Smooth muscle cell (in vitro differentiated cells): ENCODE data around the gene FBLN1. TPM values are rescaled to one million over a fixed set of nuclear protein-coding genes. Genes with fewer than 3 reads are reported as not detected.
"Not testable (repeated sequence)": the region's sequence is repeated elsewhere in the genome, so short reads cannot be mapped to it uniquely, and the experiment has no call there.

Experiments used
- DNase-seq: peaks from one replicate; lab custom pipeline; 2025; ENCODE audit not compliant: unreplicated experiment; lab: John Stamatoyannopoulos, UW
- H2AFZ ChIP-seq: fragments of 200-600 bp; sonication (generic); 2 replicates; pipeline ENCODE4 v1.6.0; 2016; ENCODE audit warnings: antibody characterized with exemption, low read depth, mild to moderate bottlenecking
- H3F3A ChIP-seq: fragments of 200-600 bp; sonication (generic); 2 replicates; pipeline ENCODE4 v1.6.0; 2017; ENCODE audit warnings: antibody characterized with exemption, low read depth
- H3K27ac ChIP-seq: fragments of 200-600 bp; sonication (generic); 2 replicates; pipeline ENCODE4 v1.5.1; 2016; ENCODE audit warnings: low read depth, mild to moderate bottlenecking
- H3K27me3 ChIP-seq: fragments of 200-600 bp; sonication (generic); 2 replicates; pipeline ENCODE4 v1.6.1; 2016; ENCODE audit warnings: low read depth, mild to moderate bottlenecking
- H3K36me3 ChIP-seq: fragments of 200-600 bp; sonication (generic); 2 replicates; pipeline ENCODE4 v1.5.1; 2016; ENCODE audit warnings: low read depth
- H3K4me1 ChIP-seq: fragments of 200-600 bp; sonication (generic); 2 replicates; pipeline ENCODE4 v1.5.1; 2016; ENCODE audit warnings: low read depth
- H3K4me2 ChIP-seq: fragments of 200-600 bp; sonication (generic); 2 replicates; pipeline ENCODE4 v1.6.0; 2016; ENCODE audit warnings: mild to moderate bottlenecking
- H3K4me3 ChIP-seq: fragments of 200-600 bp; sonication (generic); 2 replicates; pipeline ENCODE4 v1.5.1; 2016; ENCODE audit warnings: mild to moderate bottlenecking
- H3K79me2 ChIP-seq: fragments of 200-600 bp; sonication (generic); 2 replicates; pipeline ENCODE4 v1.6.0; 2016; ENCODE audit warnings: low read depth, mild to moderate bottlenecking
- H3K9ac ChIP-seq: fragments of 200-600 bp; sonication (generic); 2 replicates; pipeline ENCODE4 v1.6.0; 2016; ENCODE audit warnings: low read depth
- H3K9me3 ChIP-seq: fragments of 200-600 bp; sonication (generic); replicated peaks from 2 replicates; pipeline ENCODE4 v1.5.1; 2016; ENCODE audit warnings: low read depth
- H4K20me1 ChIP-seq: fragments of 200-600 bp; sonication (generic); 2 replicates; pipeline ENCODE4 v1.6.0; 2016; ENCODE audit warnings: low read depth
- CTCF ChIP-seq: fragments of 200-600 bp; sonication (generic); IDR thresholded peaks from 2 replicates; pipeline ENCODE4 v1.5.1; 2017; ENCODE audit warnings: borderline replicate concordance, mild to moderate bottlenecking, antibody characterized with exemption; ENCODE audit not compliant: insufficient read depth, poor library complexity, severe bottlenecking
- WGBS: methylation state at CpG from one replicate; pipeline ENCODE4 v1.1.7; 2016; ENCODE audit warnings: low lambda C conversion rate; 5-methylcytosine and 5-hydroxymethylcytosine counted together
- polyA plus RNA-seq: library from polyadenylated mRNA; unstranded; fragments of >200 nt; fragmentation: Nextera tagmentation; extraction: Ambion mirVana; gene quantifications from 2 replicates; pipeline ENCODE4 v1.2.1, GENCODE V29; 2016
- total RNA-seq: library from RNA; depleted of rRNA; stranded (reverse); fragments of >200 nt; gene quantifications from 2 replicates; pipeline ENCODE4 v1.2.3, GENCODE V29; 2014

FBLN1 gene
- total and polyA plus RNA-seq, 2 experiments from 2014 or later = 90.9 to 296 TPM

- DNase-seq, H3K4me2 ChIP-seq, H3K27me3 ChIP-seq, H3K4me3 ChIP-seq, H3K27ac ChIP-seq, H3K9me3 ChIP-seq, H4K20me1 ChIP-seq, H3K4me1 ChIP-seq, H3K9ac ChIP-seq, H3F3A ChIP-seq, H2AFZ ChIP-seq, H3K36me3 ChIP-seq, H3K79me2 ChIP-seq: not testable (repeated sequence)
- WGBS = 97% methylated on average over 13 of the region's 13 CpGs
Measured at GRCh38 chr22:45495616-45496015, 7.1 kb upstream of the FBLN1 start.

GRCh38 chr22:45496451-45496941 is 6.2 kb upstream of the FBLN1 start:
- no peak for TF ChIP-seq CTCF
- H4K20me1 ChIP-seq = no peaks in the 10 kb centered on the region
- no peak overlapping the region for H2AFZ ChIP-seq
- H3K27ac ChIP-seq = no peak overlapping the region
- no peak overlapping the region for H3K4me2 ChIP-seq
- H3K4me1 ChIP-seq = no peaks in the 10 kb centered on the region
- H3K9me3 ChIP-seq = no peaks in the 10 kb centered on the region
- H3K4me3 ChIP-seq = no peak overlapping the region
- no peak for DNase-seq
- 31% methylated on average over 7 of the region's 7 CpGs for WGBS
- H3K9ac ChIP-seq = no peak overlapping the region
- no peaks in the 10 kb centered on the region for H3K36me3 ChIP-seq
- H3K79me2 ChIP-seq = no peaks in the 10 kb centered on the region
- H3K27me3 ChIP-seq = no peaks in the 10 kb centered on the region
- no peaks in the 10 kb centered on the region for H3F3A ChIP-seq

DNA sequence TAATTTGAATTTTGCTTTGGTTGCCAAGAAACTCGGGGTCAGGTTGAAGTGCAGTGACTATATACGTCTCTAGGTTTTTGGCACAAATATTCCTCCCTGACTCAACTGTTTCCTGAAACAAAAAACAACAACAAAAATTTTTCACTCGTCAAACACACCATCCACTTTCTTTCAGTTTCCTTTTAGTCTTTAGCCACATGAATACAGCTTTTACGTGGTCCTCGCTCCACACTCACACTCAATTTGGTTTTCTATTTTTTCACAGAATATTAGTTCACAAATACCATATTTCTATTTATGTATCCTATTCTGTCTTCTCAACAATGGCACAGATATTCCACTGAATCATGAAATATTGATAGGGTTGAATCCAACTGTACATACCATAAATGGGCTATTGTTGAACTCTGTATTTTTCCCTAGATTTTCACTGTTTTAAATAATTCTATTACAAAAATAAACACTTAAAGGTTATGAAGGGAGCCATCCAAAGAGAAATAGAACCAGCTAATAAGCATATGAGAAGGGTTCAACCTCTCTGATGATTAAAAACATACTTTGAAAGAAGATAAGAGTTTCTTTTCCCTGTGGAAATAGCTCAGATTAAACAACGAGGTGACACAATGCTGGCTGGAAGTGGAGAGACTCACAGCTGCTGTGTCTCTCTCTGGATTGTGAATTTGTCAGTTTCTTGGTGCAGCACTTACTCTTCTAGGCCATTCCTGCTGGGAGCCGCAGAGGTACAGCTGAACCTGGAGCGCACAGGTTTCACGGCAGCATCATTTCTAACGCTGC is 5.1 kb upstream of the FBLN1 start:
- Histone ChIP-seq H4K20me1 (no peaks in the 10 kb centered on the region), H3K79me2 (no peaks in the 10 kb centered on the region), H3K4me3 (no peak overlapping the region), H2AFZ (no peak overlapping the region), H3K27me3 (no peaks in the 10 kb centered on the region), H3K9me3 (no peaks in the 10 kb centered on the region), H3K36me3 (no peaks in the 10 kb centered on the region), H3K4me2 (no peak overlapping the region), H3K27ac (no peak overlapping the region), H3F3A (no peaks in the 10 kb centered on the region), H3K9ac (no peak overlapping the region), H3K4me1 (peaks cover 5% of the 10 kb centered on the region)
- 79% methylated on average over 10 of the region's 10 CpGs for WGBS
- no peak for TF ChIP-seq CTCF
- DNase-seq = no peak

DNA sequence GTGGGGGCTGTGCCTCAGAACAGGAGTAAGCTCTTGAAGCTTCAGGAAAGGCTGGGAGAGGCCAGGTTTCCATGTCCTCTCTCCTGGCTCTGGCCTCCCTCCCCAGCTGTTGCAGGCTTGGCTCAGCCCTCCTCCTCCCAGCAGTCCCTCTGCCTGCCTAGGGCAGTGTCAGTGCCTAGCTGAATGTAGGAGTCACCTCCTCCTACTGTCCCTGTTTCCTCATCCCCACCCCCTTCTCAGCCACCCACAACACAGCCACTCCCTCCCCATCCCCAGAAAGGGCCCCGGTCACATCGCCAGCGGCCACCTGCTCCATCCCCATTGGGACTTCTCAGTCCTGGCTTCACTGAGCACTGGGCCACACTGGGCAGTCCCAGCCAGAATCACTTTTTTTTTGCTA is 2.9 kb upstream of the FBLN1 start:
- DNase-seq = no peak

More for the DNA sequence above, 2.9 kb upstream of the FBLN1 start:
- Histone ChIP-seq H4K20me1 (no peaks in the 10 kb centered on the region), H3K79me2 (peaks cover 9% of the 10 kb centered on the region), H3K9ac (no peak overlapping the region), H3K9me3 (no peaks in the 10 kb centered on the region), H3K4me1 (peaks cover 13% of the 10 kb centered on the region), H3K4me3 (no peak overlapping the region), H3K27me3 (no peaks in the 10 kb centered on the region), H3F3A (peaks cover 10% of the 10 kb centered on the region), H2AFZ (no peak overlapping the region), H3K4me2 (no peak overlapping the region), H3K36me3 (no peaks in the 10 kb centered on the region), H3K27ac (no peak overlapping the region)
- WGBS = 92% methylated on average over 3 of the region's 3 CpGs
- no peak for TF ChIP-seq CTCF
